Endothelial cell of umbilical vein (primary cell): ENCODE measurements around the gene ATP5F1B. TPM values are rescaled to one million over a fixed set of nuclear protein-coding genes. Genes with fewer than 3 reads are reported as not detected.

Experiments
- BruUV-seq: library from RNA; stranded (reverse); fragments of 400-500 nt; replicated peaks from 2 replicates; lab custom pipeline; 2021; lab: Mats Ljungman, UMichigan
- CTCF ChIA-PET: fragments of 300-600, 350-600 bp; sonication (Branson Sonifier 250); formaldehyde crosslinking; loops from one replicate; lab custom pipeline; 2021; ENCODE audit warnings: antibody characterized with exemption, inconsistent platforms; lab: Charles Lee
- POLR2A ChIA-PET: fragments of 300-600, 350-600 bp; sonication (Branson Sonifier 250); formaldehyde crosslinking; loops from one replicate; lab custom pipeline; 2021; ENCODE audit warnings: antibody characterized with exemption, inconsistent platforms; lab: Charles Lee
- DNase-seq: peaks from one replicate; pipeline ENCODE4 v3.0.0-alpha.2; 2011; ENCODE audit warnings: low read depth, low spot score
- FAIRE-seq: peaks from 2 replicates; lab custom pipeline; 2011; peaks lifted over from hg19 to GRCh38; lab: Jason Lieb, UNC
- H2AFZ ChIP-seq: 2 replicates; pipeline ENCODE4 v1.6.0; 2012; ENCODE audit warnings: low read depth, low read length, control low read depth, inconsistent platforms
- H3K27ac ChIP-seq: 2 replicates; pipeline ENCODE4 v1.5.1; 2011; ENCODE audit warnings: low read depth, mild to moderate bottlenecking, control low read depth, low read length, moderate library complexity; ENCODE audit not compliant: insufficient read depth
- H3K27me3 ChIP-seq, 2 experiments: 2 replicates each; pipeline versions ENCODE4 v1.6.0 to v1.6.1; 2011; ENCODE audit warnings: low read length in 2 of 2, mixed read lengths in 1 of 2; ENCODE audit not compliant: control insufficient read depth in 2 of 2, insufficient read depth in 2 of 2
- H3K36me3 ChIP-seq, 2 experiments: 2 replicates in 1 of 2; 3 replicates in 1 of 2; pipeline ENCODE4 v1.5.1; 2011; ENCODE audit warnings: low read length in 2 of 2, mild to moderate bottlenecking in 1 of 2, moderate library complexity in 1 of 2; ENCODE audit not compliant: control insufficient read depth in 2 of 2, insufficient read depth in 2 of 2; ENCODE audit errors: extremely low read depth in 1 of 2
- H3K4me1 ChIP-seq: 3 replicates; pipeline ENCODE4 v1.5.1; 2011; ENCODE audit warnings: mild to moderate bottlenecking, low read length; ENCODE audit not compliant: control insufficient read depth, insufficient read depth; ENCODE audit errors: extremely low read depth
- H3K4me2 ChIP-seq: 2 replicates; pipeline ENCODE4 v1.6.1; 2011; ENCODE audit warnings: low read length, control low read depth, mixed read lengths; ENCODE audit not compliant: insufficient read depth
- H3K4me3 ChIP-seq, 3 experiments: fragments of 200-600 bp in 1 of 3; sonication (generic), shearing (Covaris generic) in 1 of 3; replicated peaks in 1 of 3; 2 replicates each; pipeline ENCODE4 v1.5.1; 2011 to 2016; ENCODE audit warnings: control low read depth in 3 of 3, low read length in 3 of 3, mild to moderate bottlenecking in 2 of 3, inconsistent platforms in 1 of 3, low read depth in 1 of 3, moderate library complexity in 1 of 3; ENCODE audit not compliant: insufficient read depth in 1 of 3
- H3K79me2 ChIP-seq: 2 replicates; pipeline ENCODE4 v1.6.0; 2012; ENCODE audit warnings: low read length, inconsistent platforms; ENCODE audit not compliant: control insufficient read depth, insufficient read depth
- H3K9ac ChIP-seq: replicated peaks from 2 replicates; pipeline ENCODE3; 2011; ENCODE audit warnings: low read length, control low read depth; ENCODE audit not compliant: insufficient read depth; ENCODE audit errors: extremely low read depth
- H3K9me1 ChIP-seq: replicated peaks from 3 replicates; pipeline ENCODE4 v1.6.0; 2011; ENCODE audit warnings: mild to moderate bottlenecking, low read length; ENCODE audit not compliant: control insufficient read depth, insufficient read depth; ENCODE audit errors: extremely low read depth
- H3K9me3 ChIP-seq: replicated peaks from 2 replicates; pipeline ENCODE4 v1.5.1; 2012; ENCODE audit warnings: low read length, inconsistent platforms; ENCODE audit not compliant: control insufficient read depth, insufficient read depth
- H4K20me1 ChIP-seq: replicated peaks from 2 replicates; pipeline ENCODE3; 2011; ENCODE audit warnings: mild to moderate bottlenecking, low read length; ENCODE audit not compliant: control insufficient read depth, insufficient read depth; ENCODE audit errors: extremely low read depth
- EZH2 ChIP-seq: IDR thresholded peaks from 2 replicates; pipeline ENCODE4 v1.6.1; 2012; ENCODE audit warnings: borderline replicate concordance, low read depth, mild to moderate bottlenecking, moderate library complexity, low read length, inconsistent platforms; ENCODE audit not compliant: severe bottlenecking
- FOS ChIP-seq: IDR thresholded peaks from 2 replicates; pipeline ENCODE4 v1.6.1; 2011; ENCODE audit warnings: mild to moderate bottlenecking, low read length, moderate library complexity, borderline replicate concordance; ENCODE audit not compliant: insufficient read depth
- GATA2 ChIP-seq: IDR thresholded peaks from 2 replicates; pipeline ENCODE4 v1.7.0; 2011; ENCODE audit warnings: low read depth, mild to moderate bottlenecking, moderate library complexity, mixed read lengths, low read length; ENCODE audit not compliant: insufficient read length, insufficient read depth
- JUN ChIP-seq: IDR thresholded peaks from 2 replicates; pipeline ENCODE4 v1.6.1; 2011; ENCODE audit warnings: borderline replicate concordance, low read depth; ENCODE audit not compliant: insufficient read length, insufficient read depth
- MYC ChIP-seq: IDR thresholded peaks from one replicate; pipeline ENCODE4 v1.6.1; 2011; ENCODE audit warnings: mild to moderate bottlenecking, low read depth, low read length
- POLR2A ChIP-seq: IDR thresholded peaks from 2 replicates; pipeline ENCODE4 v1.6.1; 2012; ENCODE audit warnings: low read depth, mild to moderate bottlenecking, control low read depth, low read length
- POLR2AphosphoS5 ChIP-seq: IDR thresholded peaks from 2 replicates; pipeline ENCODE4 v1.6.1; 2012; ENCODE audit warnings: low read depth, mild to moderate bottlenecking, control low read depth, low read length, moderate library complexity; ENCODE audit not compliant: insufficient read depth
- dilution Hi-C: fragments of 300-500 bp; cut with MboI; formaldehyde crosslinking; loops from one replicate; pipeline ENCODE4 v1.15.0; 2019; ENCODE audit warnings: low sequenced_read_pairs; ENCODE audit not compliant: extremely low pct_ligation_motif_present
- intact Hi-C: fragments of 100-400 bp; cut with micrococcal nuclease; formaldehyde crosslinking; loops from one replicate; pipeline ENCODE4 v1.10.0; 2022
- polyA plus RNA-seq, 4 experiments: library from polyadenylated mRNA; depleted of rRNA in 3 of 4; stranded (reverse) in 3 of 4; unstranded in 1 of 4; fragments of >200 nt; gene quantifications; 2 replicates each; pipeline versions ENCODE4 v1.2.1 to v1.2.3, GENCODE V29; 2011 to 2012; ENCODE audit warnings: missing spikeins in 1 of 4
- total RNA-seq: library from RNA; stranded (reverse); gene quantifications from 2 replicates; pipeline ENCODE4 v1.2.3, GENCODE V29; 2021
- TF ChIP-seq, protein P1 (sequence below), 2 donors: IDR thresholded peaks; 1 replicate in 1 of 2; 2 replicates in 1 of 2; pipeline ENCODE4 v1.5.1; 2011; ENCODE audit warnings: low read length in 2 of 2, mild to moderate bottlenecking in 2 of 2, moderate library complexity in 2 of 2, control low read depth in 1 of 2, inconsistent platforms in 1 of 2, low read depth in 1 of 2; ENCODE audit not compliant: insufficient read depth in 1 of 2; ENCODE audit errors: extremely low read depth in 1 of 2
- TF ChIP-seq, protein P2 (sequence below): IDR thresholded peaks from 2 replicates; pipeline ENCODE4 v1.6.1; 2011; ENCODE audit not compliant: insufficient read depth, insufficient read length

The ATP5F1B gene
- total and polyA plus RNA-seq, 2 donors (not counting 3 experiments of a cell fraction or from before 2014, with no cell fraction given): 590 to 829 TPM

DNA sequence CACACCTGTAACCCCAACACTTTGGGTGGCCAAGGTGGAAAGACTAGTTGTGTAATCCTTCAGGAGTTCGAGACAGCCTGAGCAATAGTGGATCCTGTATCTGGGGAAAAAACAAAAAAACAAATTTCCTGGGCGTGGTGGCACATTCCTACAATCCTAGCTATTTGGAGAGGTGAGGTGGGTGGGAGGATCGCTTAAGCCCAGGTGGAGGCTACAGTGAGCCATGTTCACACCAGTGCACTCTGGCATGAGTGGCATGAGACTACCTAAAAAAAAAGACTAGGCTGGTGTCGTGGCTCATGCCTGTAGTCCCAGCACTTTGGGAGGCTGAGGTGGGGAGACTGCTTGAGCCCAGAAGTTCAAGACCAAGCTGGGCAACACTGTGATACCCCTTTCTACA is 25.1 kb upstream of the ATP5F1B start:
- DNase-seq: no peak
- ChIA-PET POLR2A (no interaction called here), CTCF (interaction anchor here (1.7 kb wide), 1 partner anchor 17 kb away, joined by 6 read pairs; the partner anchor contains the start of gene PTGES3)
- H3K27ac ChIP-seq: no peak overlapping the region
- H3K9me3 ChIP-seq: no peaks in the 10 kb centered on the region
- dilution Hi-C loops: no loop called here
- H3K36me3 ChIP-seq: peaks cover 17 to 40% of the 10 kb centered on the region in 2 experiments
- TF ChIP-seq MYC (no peak), POLR2AphosphoS5 (no peak), JUN (no peak), EZH2 (no peak), POLR2A (no peak)
- TF ChIP-seq, protein P1, sequence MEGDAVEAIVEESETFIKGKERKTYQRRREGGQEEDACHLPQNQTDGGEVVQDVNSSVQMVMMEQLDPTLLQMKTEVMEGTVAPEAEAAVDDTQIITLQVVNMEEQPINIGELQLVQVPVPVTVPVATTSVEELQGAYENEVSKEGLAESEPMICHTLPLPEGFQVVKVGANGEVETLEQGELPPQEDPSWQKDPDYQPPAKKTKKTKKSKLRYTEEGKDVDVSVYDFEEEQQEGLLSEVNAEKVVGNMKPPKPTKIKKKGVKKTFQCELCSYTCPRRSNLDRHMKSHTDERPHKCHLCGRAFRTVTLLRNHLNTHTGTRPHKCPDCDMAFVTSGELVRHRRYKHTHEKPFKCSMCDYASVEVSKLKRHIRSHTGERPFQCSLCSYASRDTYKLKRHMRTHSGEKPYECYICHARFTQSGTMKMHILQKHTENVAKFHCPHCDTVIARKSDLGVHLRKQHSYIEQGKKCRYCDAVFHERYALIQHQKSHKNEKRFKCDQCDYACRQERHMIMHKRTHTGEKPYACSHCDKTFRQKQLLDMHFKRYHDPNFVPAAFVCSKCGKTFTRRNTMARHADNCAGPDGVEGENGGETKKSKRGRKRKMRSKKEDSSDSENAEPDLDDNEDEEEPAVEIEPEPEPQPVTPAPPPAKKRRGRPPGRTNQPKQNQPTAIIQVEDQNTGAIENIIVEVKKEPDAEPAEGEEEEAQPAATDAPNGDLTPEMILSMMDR (IDR thresholded peaks at IDR 0.05; ENCODE audit: extremely low read depth in 1 of 2, insufficient read depth in 1 of 2, low read depth in 1 of 2, low read length in 2 of 2): no peak
- intact Hi-C loops: no loop called here
- no peak for FAIRE-seq
- no peaks in the 10 kb centered on the region for H3K9me1 ChIP-seq
- H2AFZ ChIP-seq: no peak overlapping the region
- H3K79me2 ChIP-seq: peaks cover 80% of the 10 kb centered on the region
- no TSS peak for BruUV-seq
- no peak overlapping the region for H3K4me3 ChIP-seq
- no peak overlapping the region for H3K9ac ChIP-seq
- H3K4me2 ChIP-seq: no peak overlapping the region
- H3K27me3 ChIP-seq: no peaks in the 10 kb centered on the region
- H3K4me1 ChIP-seq: no peaks in the 10 kb centered on the region
- peaks cover 5% of the 10 kb centered on the region for H4K20me1 ChIP-seq

DNA sequence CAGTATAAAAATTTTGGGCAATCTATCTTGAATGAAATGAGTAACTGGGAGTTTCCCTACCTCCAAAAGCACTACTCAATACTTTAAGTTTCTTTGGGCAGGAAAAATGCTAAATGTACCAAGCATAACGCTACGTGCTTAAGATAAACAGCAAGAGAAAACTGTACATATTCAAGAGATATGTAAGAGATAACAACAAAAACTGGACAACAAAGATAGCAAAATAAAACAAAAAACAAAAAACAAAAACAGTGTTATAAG is 22.3 kb upstream of the ATP5F1B start:
- no peaks in the 10 kb centered on the region for H3K9me1 ChIP-seq
- H3K9me3 ChIP-seq: no peaks in the 10 kb centered on the region
- no peaks in the 10 kb centered on the region for H3K4me1 ChIP-seq
- H3K36me3 ChIP-seq: peaks cover 21 to 54% of the 10 kb centered on the region in 2 experiments
- intact Hi-C loops: no loop called here
- no peak overlapping the region for H3K4me2 ChIP-seq
- H3K27me3 ChIP-seq: no peaks in the 10 kb centered on the region
- H2AFZ ChIP-seq: no peak overlapping the region
- H3K9ac ChIP-seq: no peak overlapping the region
- H4K20me1 ChIP-seq: peaks cover 4% of the 10 kb centered on the region
- H3K4me3 ChIP-seq: no peak overlapping the region
- no TSS peak for BruUV-seq
- dilution Hi-C loops: no loop called here
- no peak overlapping the region for H3K27ac ChIP-seq
- no peak for DNase-seq
- POLR2A ChIA-PET: no interaction called here
- CTCF ChIA-PET: interaction anchor here (1.2 to 1.4 kb wide), 2 partner anchors 19 to 31 kb away, joined by 3 to 5 read pairs; partner anchors contain the start of gene PTGES3
- no peak for TF ChIP-seq JUN
- TF ChIP-seq, protein P1 (IDR thresholded peaks at IDR 0.05; ENCODE audit: extremely low read depth in 1 of 2, insufficient read depth in 1 of 2, low read depth in 1 of 2, low read length in 2 of 2): no peak
- TF ChIP-seq GATA2: no peak
- TF ChIP-seq POLR2AphosphoS5: no peak
- TF ChIP-seq MYC: no peak
- no peak for TF ChIP-seq EZH2
- no peak for TF ChIP-seq POLR2A
- TF ChIP-seq, protein P2, sequence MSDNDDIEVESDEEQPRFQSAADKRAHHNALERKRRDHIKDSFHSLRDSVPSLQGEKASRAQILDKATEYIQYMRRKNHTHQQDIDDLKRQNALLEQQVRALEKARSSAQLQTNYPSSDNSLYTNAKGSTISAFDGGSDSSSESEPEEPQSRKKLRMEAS: no peak
- TF ChIP-seq FOS: no peak
- peaks cover 54% of the 10 kb centered on the region for H3K79me2 ChIP-seq
- no peak for FAIRE-seq
